ACC112 (cell line): ENCODE data around the gene DGKQ.

Experiments
- H2AFZ ChIP-seq: fragments of 200-600 bp; sonication (generic); one replicate; pipeline ENCODE4 v1.6.0; 2017; ENCODE audit warnings: antibody characterized with exemption, low read length; ENCODE audit not compliant: unreplicated experiment
- H3K27ac ChIP-seq: fragments of 200-600 bp; sonication (generic); 2 replicates; pipeline ENCODE4 v1.5.1; 2014; ENCODE audit warnings: low read depth, mild to moderate bottlenecking, antibody characterized with exemption, low read length, moderate library complexity
- H3K27me3 ChIP-seq: fragments of 200-600 bp; sonication (generic); 2 replicates; pipeline ENCODE4 v1.6.1; 2014; ENCODE audit warnings: mild to moderate bottlenecking, antibody characterized with exemption, low read length, moderate library complexity, mixed read lengths; ENCODE audit not compliant: insufficient read depth
- H3K36me3 ChIP-seq: fragments of 200-600 bp; sonication (generic); 2 replicates; pipeline ENCODE4 v1.6.1; 2016; ENCODE audit warnings: mild to moderate bottlenecking, antibody characterized with exemption, low read length, moderate library complexity, mixed read lengths; ENCODE audit not compliant: insufficient read depth
- H3K4me1 ChIP-seq: fragments of 200-600 bp; sonication (generic); one replicate; pipeline ENCODE4 v1.6.1; 2016; ENCODE audit warnings: low read length, mixed read lengths; ENCODE audit not compliant: insufficient read depth, unreplicated experiment, control insufficient read depth
- H3K4me3 ChIP-seq: fragments of 200-600 bp; sonication (generic); 2 replicates; pipeline ENCODE4 v1.5.1; 2014; ENCODE audit warnings: mild to moderate bottlenecking, low read depth, low read length
- H3K79me2 ChIP-seq: fragments of 200-600 bp; sonication (generic); one replicate; pipeline ENCODE4 v1.6.0; 2016; ENCODE audit warnings: low read length; ENCODE audit not compliant: control insufficient read depth, unreplicated experiment, insufficient read depth

DGKQ gene

GRCh38 chr4:973431-974397 lies at the start of gene DGKQ:
TSS of gene DGKQ (minus strand) at chr4:973569. CDS start at chr4:973482, 87 bp downstream.
- Histone ChIP-seq H3K79me2 (peaks cover 7% of the 10 kb centered on the region), H3K36me3 (no peaks in the 10 kb centered on the region), H3K4me3 (peak within 1 kb of the TSS; percentile 97), H3K27me3 (no peaks in the 10 kb centered on the region), H3K4me1 (peaks cover 7% of the 10 kb centered on the region), H2AFZ (peak within 1 kb of the TSS; percentile 45), H3K27ac (no peak within 1 kb of the TSS)

- no peaks in the 10 kb centered on the region for H3K79me2 ChIP-seq
- H3K4me1 ChIP-seq, result no peaks in the 10 kb centered on the region
- H3K36me3 ChIP-seq, result peaks cover 8% of the 10 kb centered on the region; the same call in 1 of the 2 replicates
- H3K27me3 ChIP-seq, result no peaks in the 10 kb centered on the region
- H2AFZ ChIP-seq, result no peak overlapping the region
- H3K27ac ChIP-seq, result no peak overlapping the region
- no peak overlapping the region for H3K4me3 ChIP-seq
Measured at GRCh38 chr4:1022739-1023066, 49.3 kb upstream of the DGKQ start.

- no peak overlapping the region for H3K4me3 ChIP-seq
- H3K4me1 ChIP-seq, result no peaks in the 10 kb centered on the region
- no peaks in the 10 kb centered on the region for H3K27me3 ChIP-seq
- H3K79me2 ChIP-seq, result no peaks in the 10 kb centered on the region
- no peak overlapping the region for H2AFZ ChIP-seq
- peaks cover 8% of the 10 kb centered on the region; the same call in 1 of the 2 replicates for H3K36me3 ChIP-seq
- no peak overlapping the region for H3K27ac ChIP-seq
Measured at GRCh38 chr4:1022051-1022738, 48.8 kb upstream of the DGKQ start.

- Histone ChIP-seq H3K4me3 (no peak overlapping the region), H3K36me3 (peaks cover 8% of the 10 kb centered on the region; the same call in 1 of the 2 replicates), H3K27me3 (no peaks in the 10 kb centered on the region), H3K79me2 (no peaks in the 10 kb centered on the region), H3K4me1 (no peaks in the 10 kb centered on the region), H3K27ac (no peak overlapping the region), H2AFZ (no peak overlapping the region)
Measured at GRCh38 chr4:1021386-1022050, 48.1 kb upstream of the DGKQ start.

- H3K36me3 ChIP-seq, result no peaks in the 10 kb centered on the region; the same call in 1 of the 2 replicates
- H3K4me3 ChIP-seq, result no peak overlapping the region
- H2AFZ ChIP-seq, result no peak overlapping the region
- H3K27me3 ChIP-seq, result no peaks in the 10 kb centered on the region
- no peaks in the 10 kb centered on the region for H3K4me1 ChIP-seq
- H3K79me2 ChIP-seq, result no peaks in the 10 kb centered on the region
- no peak overlapping the region for H3K27ac ChIP-seq
Measured at GRCh38 chr4:1019729-1020470, 46.5 kb upstream of the DGKQ start.

GRCh38 chr4:1019320-1019719 lies 46.0 kb upstream of the DGKQ start:
- no peak overlapping the region for H3K27ac ChIP-seq
- H3K36me3 ChIP-seq, result no peaks in the 10 kb centered on the region
- H2AFZ ChIP-seq, result no peak overlapping the region
- H3K79me2 ChIP-seq, result no peaks in the 10 kb centered on the region
- no peak overlapping the region for H3K4me3 ChIP-seq
- no peaks in the 10 kb centered on the region for H3K4me1 ChIP-seq
- H3K27me3 ChIP-seq, result no peaks in the 10 kb centered on the region

- Histone ChIP-seq H2AFZ (no peak overlapping the region), H3K79me2 (no peaks in the 10 kb centered on the region), H3K27ac (no peak overlapping the region), H3K4me1 (no peaks in the 10 kb centered on the region), H3K36me3 (no peaks in the 10 kb centered on the region), H3K4me3 (no peak overlapping the region), H3K27me3 (no peaks in the 10 kb centered on the region)
Measured at GRCh38 chr4:1018147-1019020, 45.0 kb upstream of the DGKQ start.

- Histone ChIP-seq H3K4me1 (no peaks in the 10 kb centered on the region), H2AFZ (no peak overlapping the region), H3K27me3 (no peaks in the 10 kb centered on the region), H3K27ac (no peak overlapping the region), H3K36me3 (no peaks in the 10 kb centered on the region), H3K79me2 (no peaks in the 10 kb centered on the region), H3K4me3 (no peak overlapping the region)
Measured at GRCh38 chr4:1017706-1018105, 44.3 kb upstream of the DGKQ start.

- Histone ChIP-seq H3K4me1 (no peaks in the 10 kb centered on the region), H3K4me3 (no peak overlapping the region), H3K27ac (no peak overlapping the region), H2AFZ (no peak overlapping the region), H3K79me2 (no peaks in the 10 kb centered on the region), H3K36me3 (no peaks in the 10 kb centered on the region), H3K27me3 (no peaks in the 10 kb centered on the region)
Measured at GRCh38 chr4:1017211-1017610, 43.8 kb upstream of the DGKQ start.
